ENCODE data around the gene MAGEA10.
"Not testable (repeated sequence)": the region's sequence is repeated elsewhere in the genome, so short reads cannot be mapped to it uniquely, and the experiment has no call there.

MAGEA10 gene

DNA sequence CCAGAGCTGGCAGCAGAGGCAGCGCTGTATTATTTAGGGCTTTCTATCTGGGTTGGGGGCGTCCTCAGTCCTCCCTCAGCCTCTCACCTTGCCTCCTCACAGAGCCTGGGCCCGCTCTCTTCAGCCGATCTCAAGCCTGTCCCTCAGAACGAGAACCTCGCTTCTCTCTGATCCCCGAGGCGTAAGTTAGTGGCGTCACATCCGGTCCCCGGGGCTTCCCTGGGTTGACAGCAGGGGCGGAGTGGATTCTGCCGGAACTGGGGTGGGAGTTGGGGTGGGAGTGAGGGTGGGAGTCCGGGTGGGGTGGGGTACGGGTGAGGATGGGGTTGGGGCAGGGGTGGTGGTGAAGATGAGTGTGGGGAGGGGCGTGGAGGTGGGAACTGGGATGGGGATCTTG is at the start of gene MAGEA10:
Gene MAGEA10, minus strand, starts transcription at position 190 of the 397 bp plus-strand sequence. CDS start 2,957 bp downstream, outside the sequence.
- FAIRE-seq (no peak), DNase-seq (ENCODE audit: insufficient read length, low spot score) (no peak)
- no peak for TF ChIP-seq POLR2A (IDR thresholded peaks at IDR 0.05; ENCODE audit: low read depth, low read length)

GRCh38 chrX:152177497-152178269 is 39.3 kb upstream of the MAGEA10 start:
- no peak for FAIRE-seq
- no peak for DNase-seq (ENCODE audit: insufficient read length, low spot score)
- no peak for TF ChIP-seq POLR2A (IDR thresholded peaks at IDR 0.05; ENCODE audit: low read depth, low read length)

GRCh38 chrX:152177052-152177451 is 38.7 kb upstream of the MAGEA10 start:
- TF ChIP-seq POLR2A (IDR thresholded peaks at IDR 0.05; ENCODE audit: low read depth, low read length), result no peak
- DNase-seq (ENCODE audit: insufficient read length, low spot score) (no peak), FAIRE-seq (no peak)

- FAIRE-seq; DNase-seq (ENCODE audit: insufficient read length, low spot score): not testable (repeated sequence)
Observed at GRCh38 chrX:152175892-152176291, 37.5 kb upstream of the MAGEA10 start.

- FAIRE-seq; DNase-seq (ENCODE audit: insufficient read length, low spot score): not testable (repeated sequence)
Observed at GRCh38 chrX:152173923-152174322, 35.5 kb upstream of the MAGEA10 start.

DNA sequence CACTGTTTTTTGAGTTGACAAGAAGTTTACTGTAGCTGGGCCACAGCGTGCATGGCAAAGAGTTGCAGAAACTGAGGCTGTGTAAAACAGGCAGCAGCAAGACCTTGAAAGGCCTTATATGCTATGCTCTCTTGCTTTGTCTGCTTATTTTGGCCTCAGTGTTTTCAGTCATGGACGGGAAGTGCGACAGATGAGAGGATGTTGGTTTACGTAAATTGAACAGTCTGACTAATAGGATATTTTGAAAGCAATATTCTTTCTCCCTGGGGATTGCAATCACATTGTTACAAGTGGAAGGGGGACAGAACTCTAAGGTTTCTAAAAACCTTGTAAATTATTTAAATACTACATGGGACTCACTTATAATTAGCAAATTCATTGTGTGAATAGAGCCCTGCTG is 32.2 kb upstream of the MAGEA10 start:
- no peak for TF ChIP-seq POLR2A (IDR thresholded peaks at IDR 0.05; ENCODE audit: low read depth, low read length)
- no peak for FAIRE-seq

GRCh38 chrX:152165033-152165743 is 26.8 kb upstream of the MAGEA10 start:
- FAIRE-seq (no peak), DNase-seq (ENCODE audit: insufficient read length, low spot score) (no peak)
- TF ChIP-seq POLR2A (IDR thresholded peaks at IDR 0.05; ENCODE audit: low read depth, low read length), result no peak

More for the DNA sequence above, 32.2 kb upstream of the MAGEA10 start:
- DNase-seq (ENCODE audit: insufficient read length, low spot score), result no peak

GRCh38 chrX:152157042-152157441 is 18.7 kb upstream of the MAGEA10 start:
- FAIRE-seq (no peak), DNase-seq (ENCODE audit: insufficient read length, low spot score) (no peak)
- TF ChIP-seq POLR2A (IDR thresholded peaks at IDR 0.05; ENCODE audit: low read depth, low read length), result no peak

DNA sequence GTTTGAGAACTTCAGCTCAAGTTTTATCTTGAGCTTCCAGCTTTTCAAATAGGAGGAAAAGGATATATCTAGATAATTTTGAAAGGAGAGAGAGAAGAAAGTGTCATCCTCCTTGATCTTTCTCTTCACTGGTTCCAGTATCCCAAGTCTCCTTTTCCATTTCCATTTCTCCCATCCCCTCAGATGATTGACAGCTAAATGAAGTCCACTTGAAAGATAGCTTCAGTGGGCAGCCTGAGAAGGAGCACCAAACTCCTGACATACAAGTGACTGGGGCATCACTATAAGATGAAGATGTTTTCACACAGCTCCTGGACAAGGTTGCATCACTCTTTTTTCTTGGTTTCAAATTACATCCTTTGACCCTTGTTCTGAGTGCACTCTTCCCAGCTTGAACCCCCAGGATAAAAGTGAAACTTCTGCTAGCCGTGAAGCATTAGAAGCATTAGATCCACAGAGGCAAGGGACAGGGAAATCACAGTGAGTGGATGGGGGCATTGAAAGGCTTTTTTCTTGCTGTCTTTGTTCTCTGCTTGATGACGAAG is 17.5 kb upstream of the MAGEA10 start:
- no peak for FAIRE-seq
- no peak for DNase-seq (ENCODE audit: insufficient read length, low spot score)
- TF ChIP-seq POLR2A (IDR thresholded peaks at IDR 0.05; ENCODE audit: low read depth, low read length), result no peak

- FAIRE-seq (no peak), DNase-seq (ENCODE audit: insufficient read length, low spot score) (no peak)
- TF ChIP-seq POLR2A (IDR thresholded peaks at IDR 0.05; ENCODE audit: low read depth, low read length), result no peak
Observed at GRCh38 chrX:152154050-152154449, 15.7 kb upstream of the MAGEA10 start.

- FAIRE-seq, result no peak
- no peak for DNase-seq (ENCODE audit: insufficient read length, low spot score)
- no peak for TF ChIP-seq POLR2A (IDR thresholded peaks at IDR 0.05; ENCODE audit: low read depth, low read length)
Observed at GRCh38 chrX:152151256-152151655, 12.9 kb upstream of the MAGEA10 start.

DNA sequence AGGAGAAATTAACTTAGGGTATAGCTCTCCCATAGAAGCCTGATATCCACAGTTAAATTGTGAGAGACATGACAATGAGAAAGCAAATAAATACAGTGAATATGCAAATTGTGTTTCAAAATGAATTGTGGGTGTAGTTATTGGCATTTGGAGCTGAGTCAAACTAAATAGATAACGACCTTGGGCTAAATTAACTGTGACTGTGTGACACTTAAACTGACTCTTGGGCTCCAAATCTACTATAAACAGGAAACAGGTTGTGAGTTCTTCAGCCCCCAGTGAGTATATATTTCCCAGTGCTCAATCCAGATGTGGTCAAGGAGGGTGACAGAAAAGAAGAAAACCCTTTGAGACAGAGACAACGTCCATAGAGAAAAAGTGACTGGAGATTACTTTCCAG is 11.3 kb upstream of the MAGEA10 start:
- TF ChIP-seq POLR2A (IDR thresholded peaks at IDR 0.05; ENCODE audit: low read depth, low read length), result no peak
- DNase-seq (ENCODE audit: insufficient read length, low spot score), result no peak
- no peak for FAIRE-seq

- no peak for FAIRE-seq
Observed at GRCh38 chrX:152139589-152139988, 1.2 kb upstream of the MAGEA10 start.

DNA sequence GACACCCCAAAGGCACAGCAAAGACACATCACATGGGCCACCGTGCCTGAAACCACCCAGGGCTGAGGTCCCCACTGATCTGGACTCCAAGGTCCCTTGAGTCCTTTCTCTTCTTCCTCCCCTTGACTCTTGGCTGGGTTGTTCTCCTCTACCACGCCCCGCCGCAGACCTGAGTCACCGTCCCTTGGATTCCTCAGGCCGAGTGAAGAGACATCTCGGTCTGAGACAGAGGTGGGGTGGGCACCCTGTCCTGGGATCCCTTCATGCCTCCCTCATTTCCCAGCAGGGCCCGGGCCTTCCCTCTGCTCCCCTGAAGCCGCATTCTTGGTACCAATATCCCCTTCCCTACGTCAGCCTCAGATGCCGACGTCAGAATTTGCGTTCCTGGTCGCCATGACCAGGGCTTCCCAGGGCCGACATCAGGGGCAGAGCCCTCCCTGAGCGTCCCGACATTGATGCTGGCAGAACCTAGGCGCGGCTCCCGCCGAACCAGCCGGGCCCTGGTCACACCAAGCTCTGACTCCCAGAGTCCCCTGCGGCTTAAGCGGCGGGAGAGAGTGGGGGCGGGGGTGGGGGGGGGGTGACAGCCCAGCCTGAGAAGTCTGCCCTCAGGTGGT is 498 bp downstream of the MAGEA10 start:
- FAIRE-seq, result no peak
- no peak for DNase-seq (ENCODE audit: insufficient read length, low spot score)
- TF ChIP-seq POLR2A (IDR thresholded peaks at IDR 0.05; ENCODE audit: low read depth, low read length), result no peak

More at GRCh38 chrX:152139589-152139988, 1.2 kb upstream of the MAGEA10 start:
- DNase-seq (ENCODE audit: insufficient read length, low spot score), result no peak
- no peak for TF ChIP-seq POLR2A (IDR thresholded peaks at IDR 0.05; ENCODE audit: low read depth, low read length)
